Erythroblast (primary cell): Measurements from ENCODE around the gene PRAF2.

ENCODE experiments used
- GATA1 ChIP-seq: IDR thresholded peaks from 2 replicates; pipeline ENCODE4 v1.6.1; 2011; ENCODE audit warnings: low read depth, mild to moderate bottlenecking, control low read depth, low read length, moderate library complexity
- POLR2A ChIP-seq: IDR thresholded peaks from 2 replicates; pipeline ENCODE4 v1.6.1; 2011; ENCODE audit warnings: mild to moderate bottlenecking, low read length

GRCh38 chrX:49089553-49089952, 15.8 kb upstream of the PRAF2 start:
- TF ChIP-seq POLR2A = no peak
- TF ChIP-seq GATA1 = no peak
